HCT116 (cell line): ENCODE results near the gene NAALADL2. TPM values are rescaled to one million over a fixed set of nuclear protein-coding genes. Genes with fewer than 3 reads are reported as not detected.

Experiments
- ATAC-seq: fragments of 200-7000 bp; cut with Tn5 transposase; 2 replicates; pipeline ENCODE4 v1.9.1; 2020; ENCODE audit warnings: mild to moderate bottlenecking, moderate library complexity
- BruUV-seq: library from RNA; stranded (reverse); fragments of 400-500 nt; replicated peaks from 2 replicates; lab custom pipeline; 2021; lab: Mats Ljungman, UMichigan
- CTCF ChIA-PET: fragments of 300-600 bp; sonication (Branson Sonifier 250); formaldehyde crosslinking; loops from one replicate; lab custom pipeline; 2021; ENCODE audit warnings: antibody characterized with exemption; lab: Charles Lee
- POLR2A ChIA-PET: fragments of 300-600, 350-600 bp; sonication (Branson Sonifier 250); formaldehyde crosslinking; loops from one replicate; lab custom pipeline; 2021; ENCODE audit warnings: antibody characterized with exemption; lab: Charles Lee
- RAD21 ChIA-PET, 2 experiments: fragments of 300-600 bp; sonication (Branson Sonifier 250); formaldehyde crosslinking; loops; one replicate each; lab custom pipeline; 2023; ENCODE audit warnings: low total read pairs in 2 of 2; ENCODE audit not compliant: uncharacterized antibody in 2 of 2, unreplicated experiment in 2 of 2, low non-redundant PET in 1 of 2; lab: Charles Lee
- DNase-seq: peaks from one replicate; pipeline ENCODE4 v3.0.0-alpha.2; 2010; ENCODE audit warnings: low read depth, low spot score
- H2AFZ ChIP-seq: fragments of 200-600 bp; shearing (Covaris generic), sonication (generic); 2 replicates; pipeline ENCODE4 v1.6.1; 2017; ENCODE audit warnings: low read depth, mixed run types, mixed read lengths, antibody characterized with exemption, low read length; ENCODE audit not compliant: poor library complexity, severe bottlenecking
- H3K27ac ChIP-seq: 2 replicates; pipeline ENCODE4 v1.5.1; 2012; ENCODE audit warnings: low read depth, low read length
- H3K27me3 ChIP-seq: fragments of 200-600 bp; sonication (generic); 2 replicates; pipeline ENCODE4 v1.6.1; 2016; ENCODE audit warnings: mixed run types, low read length, mixed read lengths; ENCODE audit not compliant: insufficient read depth
- H3K36me3 ChIP-seq, 2 experiments: fragments of 200-500 bp in 1 of 2; fragments of 200-600 bp in 1 of 2; sonication (Bioruptor generic) in 1 of 2; sonication (generic) in 1 of 2; 2 replicates each; pipeline versions ENCODE4 v1.5.1 to v1.6.1; 2014 to 2016; ENCODE audit warnings: low read length in 2 of 2, inconsistent platforms in 1 of 2, mixed read lengths in 1 of 2, mixed run types in 1 of 2; ENCODE audit not compliant: insufficient read depth in 2 of 2, control insufficient read depth in 1 of 2
- H3K4me1 ChIP-seq, 2 experiments: fragments of 200-600 bp in 1 of 2; sonication (generic) in 1 of 2; 2 replicates each; pipeline versions ENCODE4 v1.5.1 to v1.6.1; 2012 to 2017; ENCODE audit warnings: low read length in 2 of 2, inconsistent platforms in 1 of 2, mild to moderate bottlenecking in 1 of 2, mixed read lengths in 1 of 2, mixed run types in 1 of 2, moderate library complexity in 1 of 2; ENCODE audit not compliant: insufficient read depth in 2 of 2, control insufficient read depth in 1 of 2
- H3K4me2 ChIP-seq: fragments of 200-600 bp; sonication (generic); 2 replicates; pipeline ENCODE4 v1.6.1; 2017; ENCODE audit warnings: mixed run types, low read length, mixed read lengths
- H3K4me3 ChIP-seq, 2 experiments: fragments of 200-600 bp in 1 of 2; sonication (generic) in 1 of 2; replicated peaks in 1 of 2; 2 replicates each; pipeline ENCODE4 v1.5.1; 2011 to 2016; ENCODE audit warnings: low read length in 2 of 2, control low read depth in 1 of 2, low read depth in 1 of 2, mild to moderate bottlenecking in 1 of 2, mixed read lengths in 1 of 2, mixed run types in 1 of 2
- H3K79me2 ChIP-seq: fragments of 200-600 bp; sonication (generic); 2 replicates; pipeline ENCODE4 v1.6.1; 2017; ENCODE audit warnings: mild to moderate bottlenecking, mixed run types, low read length, moderate library complexity, mixed read lengths; ENCODE audit not compliant: insufficient read depth
- H3K9ac ChIP-seq: fragments of 200-600 bp; sonication (generic); 2 replicates; pipeline ENCODE4 v1.6.1; 2016; ENCODE audit warnings: low read length, mixed read lengths
- H3K9me2 ChIP-seq: fragments of 200-600 bp; sonication (generic), shearing (Covaris generic); 2 replicates; pipeline ENCODE4 v1.6.1; 2017; ENCODE audit warnings: mixed run types, mild to moderate bottlenecking, moderate library complexity; ENCODE audit not compliant: insufficient read depth
- H3K9me3 ChIP-seq, 2 experiments: fragments of 200-500 bp in 1 of 2; fragments of 200-600 bp in 1 of 2; sonication (Bioruptor generic) in 1 of 2; sonication (generic) in 1 of 2; 2 replicates each; pipeline ENCODE4 v1.6.1; 2014 to 2017; ENCODE audit warnings: low read length in 2 of 2, mixed read lengths in 2 of 2, inconsistent platforms in 1 of 2, low read depth in 1 of 2, mild to moderate bottlenecking in 1 of 2, mixed run types in 1 of 2, moderate library complexity in 1 of 2; ENCODE audit not compliant: control insufficient read depth in 1 of 2, insufficient read depth in 1 of 2
- H4K20me1 ChIP-seq: fragments of 200-600 bp; sonication (generic), shearing (Covaris generic); 2 replicates; pipeline ENCODE4 v1.6.1; 2017; ENCODE audit warnings: mixed run types, mild to moderate bottlenecking, moderate library complexity; ENCODE audit not compliant: insufficient read depth
- CEBPB ChIP-seq: IDR thresholded peaks from 2 replicates; pipeline ENCODE4 v1.6.1; 2012; ENCODE audit warnings: low read depth
- EGR1 ChIP-seq: IDR thresholded peaks from 2 replicates; pipeline ENCODE4 v1.6.1; 2012; ENCODE audit warnings: low read depth
- ELF1 ChIP-seq: IDR thresholded peaks from 2 replicates; pipeline ENCODE4 v1.6.1; 2012; ENCODE audit warnings: low read depth, borderline replicate concordance
- EZH2 ChIP-seq: fragments of 200-600 bp; sonication (generic); IDR thresholded peaks from 2 replicates; pipeline ENCODE4 v1.6.1; 2017; ENCODE audit warnings: antibody characterized with exemption, mixed run types
- EZH2phosphoT487 ChIP-seq: fragments of 200-600 bp; IDR thresholded peaks from 2 replicates; pipeline ENCODE4 v1.6.1; 2018; ENCODE audit warnings: antibody characterized with exemption, borderline replicate concordance
- FOSL1 ChIP-seq: IDR thresholded peaks from 2 replicates; pipeline ENCODE4 v1.6.1; 2012; ENCODE audit warnings: low read depth
- POLR2A ChIP-seq: IDR thresholded peaks from 2 replicates; pipeline ENCODE4 v1.7.0; 2011; ENCODE audit warnings: borderline replicate concordance; ENCODE audit not compliant: insufficient read depth, insufficient read length; ENCODE audit errors: extremely low read depth
- RAD21 ChIP-seq: IDR thresholded peaks from 2 replicates; pipeline ENCODE4 v1.6.1; 2012; ENCODE audit warnings: low read depth, mild to moderate bottlenecking
- SRF ChIP-seq: IDR thresholded peaks from 2 replicates; pipeline ENCODE4 v1.6.1; 2012; ENCODE audit warnings: low read depth
- TCF7L2 ChIP-seq: IDR thresholded peaks from 2 replicates; pipeline ENCODE4 v1.7.0; 2011; ENCODE audit warnings: borderline replicate concordance, inconsistent platforms; ENCODE audit not compliant: insufficient read depth, insufficient read length; ENCODE audit errors: extremely low read depth
- ZFX ChIP-seq: fragments of 450-650 bp; IDR thresholded peaks from 2 replicates; pipeline ENCODE4 v1.6.1; 2017
- ZNF274 ChIP-seq: fragments of 200-500 bp; sonication (Bioruptor generic); IDR thresholded peaks from 2 replicates; pipeline ENCODE4 v1.6.1; 2014; ENCODE audit warnings: mild to moderate bottlenecking, low read depth, low read length, inconsistent platforms
- intact Hi-C: fragments of 100-400 bp; cut with micrococcal nuclease; formaldehyde crosslinking; loops from 2 replicates; pipeline ENCODE4 v1.10.0; 2022
- total RNA-seq: library from RNA; stranded (reverse); gene quantifications from one replicate; pipeline ENCODE4 v1.2.1, GENCODE V29; 2021; ENCODE audit not compliant: unreplicated experiment
- TF ChIP-seq, protein P1 (sequence below): IDR thresholded peaks from 2 replicates; pipeline ENCODE4 v1.6.1; 2012
- TF ChIP-seq, protein P2 (sequence below), 3 experiments: fragments of 200-600 bp in 1 of 3; sonication (generic) in 1 of 3; IDR thresholded peaks in 2 of 3; conservative IDR thresholded peaks in 1 of 3; 2 replicates each; pipeline ENCODE4 v1.5.1; 2012 to 2017; ENCODE audit warnings: low read depth in 2 of 3, low read length in 2 of 3, antibody characterized with exemption in 1 of 3, borderline replicate concordance in 1 of 3, control low read depth in 1 of 3, mild to moderate bottlenecking in 1 of 3, mixed read lengths in 1 of 3, mixed run types in 1 of 3, moderate library complexity in 1 of 3; ENCODE audit not compliant: insufficient read depth in 1 of 3
- TF ChIP-seq, protein P3 (sequence below): IDR thresholded peaks from 2 replicates; pipeline ENCODE4 v1.6.1; 2012
- TF ChIP-seq, protein P4 (sequence below): IDR thresholded peaks from 2 replicates; pipeline ENCODE4 v1.6.1; 2011; ENCODE audit warnings: mild to moderate bottlenecking, low read length, moderate library complexity; ENCODE audit not compliant: insufficient replicate concordance; ENCODE audit errors: extremely low read depth

The NAALADL2 gene
- total RNA-seq, 1 experiment from 2014 or later = 2.9 TPM

DNA sequence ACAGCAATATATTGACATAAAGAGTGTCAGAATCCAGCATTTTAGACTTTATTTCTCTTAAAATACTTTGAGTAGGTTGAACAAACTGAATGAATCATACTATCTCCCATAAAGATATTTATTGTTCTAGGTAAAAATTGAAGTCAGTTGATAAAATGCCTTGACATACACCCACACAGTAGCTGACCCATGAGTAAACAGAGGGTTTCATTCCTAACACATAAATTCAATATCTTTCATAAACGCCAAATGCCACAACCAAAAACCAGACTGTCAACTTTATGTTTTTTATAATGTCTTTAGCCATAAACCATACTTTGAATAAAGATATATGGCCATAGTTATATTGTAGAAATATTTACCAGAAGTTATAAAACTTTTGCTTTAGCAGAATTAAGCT lies 742.4 kb downstream of the NAALADL2 start:
- no peaks in the 10 kb centered on the region for H3K79me2 ChIP-seq
- DNase-seq (no peak), ATAC-seq (no peak)
- H3K9ac ChIP-seq = no peak overlapping the region
- intact Hi-C loops = no loop called here
- no peaks in the 10 kb centered on the region for H3K9me3 ChIP-seq
- ChIA-PET CTCF (no interaction called here), RAD21 (no interaction called here)
- no peaks in the 10 kb centered on the region for H4K20me1 ChIP-seq
- no peak overlapping the region for H2AFZ ChIP-seq
- H3K9me2 ChIP-seq = no peaks in the 10 kb centered on the region
- no peak overlapping the region for H3K4me2 ChIP-seq
- no peaks in the 10 kb centered on the region for H3K27me3 ChIP-seq
- H3K27ac ChIP-seq = no peak overlapping the region
- no TSS peak for BruUV-seq
- no peak for TF ChIP-seq SRF
- TF ChIP-seq, all 23 proteins: peak for 0
- H3K36me3 ChIP-seq = no peaks in the 10 kb centered on the region
- POLR2A ChIA-PET = no interaction called here
- no peak overlapping the region for H3K4me3 ChIP-seq
- no peaks in the 10 kb centered on the region for H3K4me1 ChIP-seq

DNA sequence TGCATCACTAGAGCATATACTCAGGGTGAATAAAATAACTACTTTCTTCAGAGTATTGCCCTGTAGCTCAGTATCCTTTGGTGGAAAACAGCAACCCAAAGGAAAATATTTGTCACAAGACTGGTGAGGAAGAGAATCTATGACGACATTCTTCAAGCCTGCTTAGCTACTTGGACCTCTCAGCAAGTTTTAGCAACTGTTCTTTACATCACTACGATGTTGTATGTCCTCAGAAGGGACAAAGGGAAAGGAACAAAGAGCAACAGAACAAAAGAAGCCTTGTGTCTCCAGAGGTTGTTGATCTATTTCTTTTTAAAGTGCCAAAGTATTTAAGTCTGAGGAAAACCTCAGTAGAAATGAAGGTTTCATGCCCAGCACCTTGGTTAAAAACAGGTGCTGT lies 746.7 kb downstream of the NAALADL2 start:
- Histone ChIP-seq H2AFZ (no peak overlapping the region), H3K27me3 (no peaks in the 10 kb centered on the region), H3K27ac (no peak overlapping the region), H3K9ac (no peak overlapping the region), H3K4me3 (no peak overlapping the region), H3K9me3 (no peaks in the 10 kb centered on the region), H3K79me2 (no peaks in the 10 kb centered on the region), H3K4me2 (no peak overlapping the region), H3K4me1 (no peaks in the 10 kb centered on the region), H3K36me3 (no peaks in the 10 kb centered on the region), H4K20me1 (no peaks in the 10 kb centered on the region), H3K9me2 (no peaks in the 10 kb centered on the region)
- CTCF ChIA-PET = no interaction called here
- RAD21 ChIA-PET = no interaction called here
- intact Hi-C loops = no loop called here
- DNase-seq (no peak), ATAC-seq (no peak)
- POLR2A ChIA-PET = no interaction called here
- no TSS peak for BruUV-seq
- TF ChIP-seq, protein P1, sequence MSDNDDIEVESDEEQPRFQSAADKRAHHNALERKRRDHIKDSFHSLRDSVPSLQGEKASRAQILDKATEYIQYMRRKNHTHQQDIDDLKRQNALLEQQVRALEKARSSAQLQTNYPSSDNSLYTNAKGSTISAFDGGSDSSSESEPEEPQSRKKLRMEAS = no peak
- TF ChIP-seq SRF (no peak), ZNF274 (no peak), ELF1 (no peak), EGR1 (no peak), TCF7L2 (no peak), POLR2A (no peak), EZH2phosphoT487 (no peak), RAD21 (no peak), ZFX (no peak), EZH2 (no peak), CEBPB (no peak), FOSL1 (no peak)
- TF ChIP-seq, protein P2, sequence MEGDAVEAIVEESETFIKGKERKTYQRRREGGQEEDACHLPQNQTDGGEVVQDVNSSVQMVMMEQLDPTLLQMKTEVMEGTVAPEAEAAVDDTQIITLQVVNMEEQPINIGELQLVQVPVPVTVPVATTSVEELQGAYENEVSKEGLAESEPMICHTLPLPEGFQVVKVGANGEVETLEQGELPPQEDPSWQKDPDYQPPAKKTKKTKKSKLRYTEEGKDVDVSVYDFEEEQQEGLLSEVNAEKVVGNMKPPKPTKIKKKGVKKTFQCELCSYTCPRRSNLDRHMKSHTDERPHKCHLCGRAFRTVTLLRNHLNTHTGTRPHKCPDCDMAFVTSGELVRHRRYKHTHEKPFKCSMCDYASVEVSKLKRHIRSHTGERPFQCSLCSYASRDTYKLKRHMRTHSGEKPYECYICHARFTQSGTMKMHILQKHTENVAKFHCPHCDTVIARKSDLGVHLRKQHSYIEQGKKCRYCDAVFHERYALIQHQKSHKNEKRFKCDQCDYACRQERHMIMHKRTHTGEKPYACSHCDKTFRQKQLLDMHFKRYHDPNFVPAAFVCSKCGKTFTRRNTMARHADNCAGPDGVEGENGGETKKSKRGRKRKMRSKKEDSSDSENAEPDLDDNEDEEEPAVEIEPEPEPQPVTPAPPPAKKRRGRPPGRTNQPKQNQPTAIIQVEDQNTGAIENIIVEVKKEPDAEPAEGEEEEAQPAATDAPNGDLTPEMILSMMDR (IDR thresholded peaks at IDR 0.05 in 2 of 3, conservative IDR thresholded peaks at IDR 0.05 in 1 of 3; ENCODE audit: borderline replicate concordance in 1 of 3, insufficient read depth in 1 of 3, low read depth in 2 of 3, low read length in 2 of 3) = no peak
- TF ChIP-seq, protein P3, sequence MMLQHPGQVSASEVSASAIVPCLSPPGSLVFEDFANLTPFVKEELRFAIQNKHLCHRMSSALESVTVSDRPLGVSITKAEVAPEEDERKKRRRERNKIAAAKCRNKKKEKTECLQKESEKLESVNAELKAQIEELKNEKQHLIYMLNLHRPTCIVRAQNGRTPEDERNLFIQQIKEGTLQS = no peak
- TF ChIP-seq, protein P4, sequence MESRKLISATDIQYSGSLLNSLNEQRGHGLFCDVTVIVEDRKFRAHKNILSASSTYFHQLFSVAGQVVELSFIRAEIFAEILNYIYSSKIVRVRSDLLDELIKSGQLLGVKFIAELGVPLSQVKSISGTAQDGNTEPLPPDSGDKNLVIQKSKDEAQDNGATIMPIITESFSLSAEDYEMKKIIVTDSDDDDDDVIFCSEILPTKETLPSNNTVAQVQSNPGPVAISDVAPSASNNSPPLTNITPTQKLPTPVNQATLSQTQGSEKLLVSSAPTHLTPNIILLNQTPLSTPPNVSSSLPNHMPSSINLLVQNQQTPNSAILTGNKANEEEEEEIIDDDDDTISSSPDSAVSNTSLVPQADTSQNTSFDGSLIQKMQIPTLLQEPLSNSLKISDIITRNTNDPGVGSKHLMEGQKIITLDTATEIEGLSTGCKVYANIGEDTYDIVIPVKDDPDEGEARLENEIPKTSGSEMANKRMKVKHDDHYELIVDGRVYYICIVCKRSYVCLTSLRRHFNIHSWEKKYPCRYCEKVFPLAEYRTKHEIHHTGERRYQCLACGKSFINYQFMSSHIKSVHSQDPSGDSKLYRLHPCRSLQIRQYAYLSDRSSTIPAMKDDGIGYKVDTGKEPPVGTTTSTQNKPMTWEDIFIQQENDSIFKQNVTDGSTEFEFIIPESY = no peak
